ENCODE results near the gene PLEKHG3. TPM values are rescaled to one million over a fixed set of nuclear protein-coding genes. Genes with fewer than 3 reads are reported as not detected.

Gene PLEKHG3
- total RNA-seq, 1 donor from 2014 or later, result 5.4 TPM

DNA sequence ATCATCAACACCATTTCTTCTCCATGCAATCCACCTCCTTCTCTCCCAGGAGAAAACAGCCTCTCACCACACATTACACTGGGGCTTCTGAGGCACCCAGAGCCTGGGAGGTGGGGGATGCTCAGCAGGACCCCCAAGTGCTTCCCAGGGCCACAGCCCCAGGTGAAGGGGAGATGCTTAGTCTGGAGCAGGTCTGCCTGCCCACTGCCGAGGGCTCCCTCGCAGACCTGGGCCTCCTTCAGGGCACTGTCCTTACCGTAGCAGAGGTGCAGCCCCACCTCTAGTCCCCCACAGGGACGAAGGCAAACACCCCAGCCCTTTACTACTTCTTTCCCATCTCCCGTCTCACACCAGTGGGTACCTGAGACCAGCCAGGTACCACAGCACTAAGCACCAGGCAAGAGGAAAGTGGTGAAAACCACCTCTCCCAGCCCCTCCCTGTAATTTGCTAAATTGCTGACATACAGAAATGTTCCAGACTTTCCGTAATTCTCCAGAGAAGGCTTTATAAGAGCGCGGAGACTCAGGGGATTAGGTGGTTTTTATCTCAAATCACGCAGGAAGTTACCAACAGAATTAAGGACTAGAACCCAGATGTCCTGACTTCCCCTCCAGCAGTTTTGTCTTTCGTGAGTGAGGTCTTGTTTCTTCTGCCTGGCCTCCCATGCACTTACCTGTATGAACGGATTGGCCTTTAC, 59.0 kb downstream of the PLEKHG3 start:
- no peak for DNase-seq (ENCODE audit: low read depth in 2 of 2)

DNA sequence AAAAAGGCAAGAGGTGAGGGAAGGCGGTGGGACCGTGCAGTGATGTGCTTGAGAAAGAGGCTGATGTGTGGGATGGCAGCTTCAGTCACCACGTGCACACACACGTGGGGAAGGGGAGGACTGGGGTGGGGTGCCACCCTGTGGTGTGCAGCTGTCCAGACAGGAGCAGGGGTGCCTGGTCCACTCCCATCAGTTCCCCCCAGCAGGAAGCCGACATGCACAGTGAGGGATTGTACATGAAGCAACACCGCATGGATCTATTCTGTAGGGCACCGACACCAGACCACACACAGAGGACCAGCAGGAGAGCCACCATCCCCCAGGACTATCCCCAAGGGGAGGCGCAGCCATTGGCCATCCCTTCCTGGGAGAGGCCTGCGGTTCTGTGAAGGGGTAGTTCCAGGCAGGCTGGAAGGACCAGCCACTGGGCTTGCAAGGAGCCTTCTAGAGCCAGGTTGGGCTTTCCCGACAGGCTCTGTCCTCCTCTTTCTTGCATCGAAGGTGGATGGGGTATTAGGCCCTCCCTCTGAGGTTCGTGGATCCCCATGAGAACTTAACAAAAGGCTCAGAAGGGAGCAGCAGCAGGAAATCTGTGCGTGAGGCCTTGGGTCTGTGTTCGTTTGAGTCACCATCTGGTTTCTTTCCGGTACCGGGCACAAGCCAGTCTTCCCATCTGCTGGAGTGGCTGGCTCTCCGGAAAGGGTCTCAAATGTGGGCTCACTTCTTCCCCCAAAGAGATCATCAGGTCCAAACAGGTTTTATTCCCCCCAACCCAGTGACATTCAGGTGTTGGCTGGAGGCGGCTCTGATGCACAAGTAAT, 59.8 kb downstream of the PLEKHG3 start:
- DNase-seq (ENCODE audit: low read depth in 2 of 2), result peak in 1 of 2 donors; percentile 54

DNA sequence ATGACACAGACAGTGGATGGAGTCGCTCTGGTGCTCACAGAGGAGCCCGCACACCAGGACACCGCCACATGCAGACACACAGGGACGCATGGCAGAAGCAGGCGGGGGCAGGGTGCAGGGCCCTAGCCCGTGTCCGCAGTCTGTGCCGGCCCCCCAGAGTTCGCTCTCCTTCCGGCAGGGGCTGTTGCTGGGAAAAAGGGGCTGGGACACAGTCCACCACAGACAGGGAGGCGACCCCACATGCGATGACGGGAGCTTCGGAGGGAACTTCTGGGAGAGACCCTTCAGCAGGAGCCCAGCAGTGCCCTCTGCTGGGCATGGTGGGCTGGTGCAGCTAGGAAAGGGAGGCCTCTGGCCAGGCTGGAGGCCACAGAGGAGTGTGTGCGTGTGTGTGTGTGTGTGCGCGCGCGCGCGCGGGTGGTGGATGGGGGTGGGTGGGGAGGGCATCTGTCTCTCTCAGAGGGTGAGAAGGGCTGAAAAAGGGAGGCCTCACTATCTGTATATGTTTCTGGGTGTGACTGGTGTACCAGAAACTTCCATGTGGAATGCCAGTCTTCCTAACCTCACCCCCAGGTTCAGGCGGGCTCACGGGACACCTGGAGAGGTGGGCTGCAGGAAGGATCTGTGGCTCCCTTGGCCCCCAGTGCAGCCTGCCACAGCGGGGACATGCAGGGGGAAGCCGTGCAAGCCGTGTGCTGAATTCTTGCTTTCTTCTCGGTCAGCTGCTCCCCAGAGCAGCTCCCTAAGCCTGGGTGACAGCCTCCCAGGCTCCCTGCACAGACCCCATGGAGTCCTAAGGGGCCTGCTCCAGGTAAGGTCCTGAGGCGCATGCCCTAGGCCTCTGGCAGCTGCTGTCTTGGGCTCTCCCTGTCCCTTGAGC, 60.7 kb downstream of the PLEKHG3 start:
- peak in 1 of 2 donors; percentile 71 for DNase-seq (ENCODE audit: low read depth in 2 of 2)

DNA sequence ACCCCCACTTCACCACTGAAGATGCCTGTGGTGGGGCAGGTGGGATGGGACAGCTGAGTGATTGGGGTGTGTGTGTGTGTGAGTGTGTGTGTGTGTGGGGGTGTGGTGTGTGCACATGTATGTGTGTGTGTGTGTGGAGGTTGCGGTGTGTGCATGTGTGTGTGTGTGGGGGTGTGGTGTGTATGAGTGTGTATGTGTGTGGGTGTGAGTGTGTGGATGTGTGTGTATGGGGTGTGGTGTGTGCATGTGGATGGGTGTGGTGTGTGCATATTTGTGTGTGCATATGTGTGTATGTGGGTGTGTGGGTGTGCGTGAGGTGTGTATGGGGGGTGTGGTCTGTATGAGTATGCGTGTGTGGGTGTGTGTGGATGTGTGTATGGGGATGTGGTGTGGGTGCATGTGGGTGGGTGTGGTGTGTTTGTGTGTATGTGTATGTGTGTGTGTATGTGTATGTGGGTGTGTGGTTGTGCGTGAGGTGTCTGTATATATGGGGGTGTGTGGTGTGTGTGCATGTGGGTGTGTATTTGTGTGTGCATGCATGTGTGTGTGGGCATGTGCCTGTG, 61.6 kb downstream of the PLEKHG3 start:
- no peak for DNase-seq (ENCODE audit: low read depth in 2 of 2)

DNA sequence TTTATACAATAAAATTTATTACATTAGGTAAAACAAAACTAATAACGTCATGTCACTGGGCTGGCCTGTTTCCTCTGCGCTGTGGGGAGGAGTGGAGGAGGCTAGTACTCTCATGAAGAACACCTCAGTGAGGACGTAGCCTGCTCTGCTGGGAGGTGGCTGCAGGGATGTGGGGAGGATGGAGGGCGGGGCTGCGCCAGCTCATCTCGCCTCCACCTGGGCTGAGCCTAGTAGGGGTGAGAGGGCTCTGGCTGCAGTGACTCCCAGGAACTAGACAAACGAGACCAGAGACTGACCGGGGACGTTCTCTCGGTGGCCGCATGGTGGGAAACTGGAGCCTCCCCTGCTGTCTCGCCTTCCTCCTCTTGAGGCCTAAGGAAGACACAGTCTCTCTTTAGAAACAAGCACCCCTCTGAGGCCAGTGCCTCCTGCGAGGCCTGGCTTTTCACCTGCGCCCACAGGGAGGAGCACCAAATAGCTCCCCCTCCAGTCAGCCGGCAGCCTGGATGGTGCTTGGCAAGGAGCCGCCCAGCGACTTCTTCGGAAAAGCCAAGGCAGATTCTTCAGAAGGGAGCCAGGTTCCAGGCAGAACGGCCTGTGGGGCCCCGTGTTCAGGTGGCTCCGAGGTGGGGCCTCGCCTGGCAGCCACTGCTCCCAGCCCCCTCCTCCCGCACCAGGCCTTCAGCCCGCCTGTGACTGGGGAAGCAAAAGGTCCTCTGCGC, 62.4 kb downstream of the PLEKHG3 start:
- no peak for DNase-seq (ENCODE audit: low read depth in 2 of 2)

DNA sequence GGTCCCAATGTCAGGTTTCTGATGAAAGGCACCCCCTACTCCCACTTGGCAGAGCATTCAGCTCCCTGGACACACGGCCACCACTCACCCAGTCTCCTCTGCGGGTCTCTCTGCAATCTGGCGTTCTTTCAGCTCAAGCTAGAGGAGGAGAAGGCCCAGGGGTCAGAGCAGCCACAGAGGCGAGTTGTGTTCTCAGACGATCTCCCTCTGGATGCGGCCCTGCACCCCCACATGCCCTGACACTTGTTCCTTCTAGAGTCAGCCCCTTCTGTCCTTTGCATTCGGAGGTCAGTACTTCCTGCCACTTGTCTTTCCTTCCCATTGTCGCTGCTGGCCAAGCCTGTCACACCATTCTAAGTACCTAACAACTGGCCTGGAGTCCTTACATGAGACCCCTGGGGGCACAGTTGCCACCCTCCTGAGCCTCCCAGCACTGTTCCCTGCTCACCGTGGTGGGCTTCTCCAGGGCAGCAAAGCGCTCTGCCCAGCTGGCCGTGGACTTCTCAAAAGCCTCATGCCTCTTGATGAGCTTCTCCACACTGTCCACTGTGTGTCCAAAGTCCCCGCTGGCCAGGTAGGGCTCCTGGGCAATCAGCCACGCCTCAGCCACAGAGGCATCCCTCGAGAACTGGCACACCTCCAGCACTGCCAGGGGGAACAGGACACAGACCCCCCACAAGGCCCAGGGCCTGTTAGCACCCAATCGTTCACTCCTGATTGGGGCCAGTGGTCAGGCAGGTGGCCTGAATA, 63.2 kb downstream of the PLEKHG3 start:
- no peak for DNase-seq (ENCODE audit: low read depth in 2 of 2)

DNA sequence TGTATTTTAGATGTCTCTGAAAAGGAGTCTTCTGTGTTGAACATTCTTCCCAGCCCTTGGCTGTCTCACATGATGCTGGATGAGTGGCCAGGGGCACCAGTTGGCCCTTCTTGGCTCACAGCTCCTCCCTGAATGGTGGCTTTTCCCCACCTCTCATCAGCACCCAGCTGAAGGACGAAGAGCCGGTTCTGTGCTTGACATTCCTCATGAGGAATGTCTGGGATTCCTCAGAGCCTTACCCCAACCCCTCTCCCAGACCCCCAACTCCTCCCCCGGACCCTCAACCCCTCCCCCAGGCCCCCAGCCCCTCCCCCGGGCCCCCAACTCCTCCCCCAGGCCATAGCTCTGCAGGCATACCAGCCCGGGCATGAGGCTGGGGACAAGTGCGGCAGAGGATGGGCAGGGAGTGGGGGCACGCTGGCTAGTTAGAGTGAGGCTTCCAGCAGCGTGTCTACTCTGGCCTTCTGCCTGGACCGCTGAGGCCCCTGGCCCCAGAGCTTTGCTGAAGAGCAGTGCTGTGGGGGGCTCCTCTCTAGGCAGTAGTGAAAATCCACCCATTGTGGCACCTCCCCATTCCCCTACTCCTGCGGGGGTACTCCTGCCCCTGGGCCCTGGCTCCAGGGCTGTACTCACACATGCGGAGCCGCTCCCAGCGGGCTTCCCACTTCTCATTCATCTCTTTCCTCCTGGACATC, 64.3 kb downstream of the PLEKHG3 start:
- no peak for DNase-seq (ENCODE audit: low read depth in 2 of 2)

DNA sequence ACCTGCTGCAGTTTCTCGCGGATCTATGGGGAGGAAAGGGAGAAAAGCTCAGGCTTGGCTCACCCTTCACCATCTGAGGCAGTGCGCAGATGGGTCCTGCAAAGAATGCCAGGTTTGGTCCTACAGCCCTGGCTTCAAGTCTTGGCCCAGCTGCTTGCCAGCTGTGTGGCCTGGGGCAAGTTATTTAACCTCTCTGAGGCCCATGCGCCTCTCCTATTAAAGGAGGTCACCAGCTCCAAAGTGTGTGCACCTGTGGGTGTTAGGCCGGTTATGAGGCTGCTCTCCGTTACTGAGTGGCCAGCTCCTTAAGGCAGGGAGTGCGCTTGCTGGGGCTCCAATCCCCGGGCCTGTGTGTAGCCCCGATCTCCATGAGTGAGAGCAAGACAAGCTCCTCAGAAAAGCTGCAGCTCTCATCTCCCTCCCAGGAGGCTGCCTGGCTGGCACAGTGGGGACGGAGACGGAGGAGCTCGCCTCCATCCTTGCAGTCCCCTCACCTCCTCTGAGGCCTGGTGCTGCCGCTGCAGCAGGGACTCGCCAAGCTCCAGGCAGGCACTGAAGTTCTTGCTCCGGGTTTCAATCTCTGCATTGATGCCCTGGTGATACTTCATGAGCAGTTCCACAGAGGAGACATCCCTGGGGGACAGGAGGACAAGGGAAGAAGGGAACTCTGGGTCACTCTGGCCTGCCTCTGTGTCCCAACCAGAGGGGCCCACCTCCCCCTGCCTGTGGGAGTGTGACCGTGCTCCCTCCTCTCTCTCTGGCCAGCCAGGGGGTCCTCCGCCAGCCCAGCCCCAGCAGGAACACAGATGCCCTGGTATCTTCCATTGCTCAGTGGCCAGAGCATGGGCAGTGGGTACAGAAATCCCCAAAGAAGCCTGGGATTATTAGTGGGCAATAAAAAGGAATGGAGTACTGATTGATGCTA, 65.1 kb downstream of the PLEKHG3 start:
- no peak for DNase-seq (ENCODE audit: low read depth in 2 of 2)

DNA sequence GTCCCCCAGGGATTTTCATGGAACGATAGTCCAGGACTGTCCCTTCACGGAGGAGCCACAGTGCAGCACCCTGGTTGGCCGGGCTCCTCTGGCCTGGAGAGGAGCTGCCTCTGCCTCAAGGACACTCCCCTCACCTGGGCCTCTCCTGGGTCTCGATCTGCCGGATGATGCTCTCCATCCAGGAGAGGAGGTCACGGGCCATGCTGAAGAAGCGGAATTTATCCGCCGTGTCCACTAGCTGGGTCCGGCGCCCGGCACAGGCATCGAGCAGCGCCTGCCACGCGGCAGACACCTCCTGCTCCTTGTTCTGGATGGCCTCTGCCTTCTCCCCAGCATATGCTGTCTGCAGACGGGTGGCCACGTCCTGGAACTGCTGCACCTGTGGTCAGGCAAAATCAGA, 66.5 kb downstream of the PLEKHG3 start:
- DNase-seq (ENCODE audit: low read depth in 2 of 2), result no peak

DNA sequence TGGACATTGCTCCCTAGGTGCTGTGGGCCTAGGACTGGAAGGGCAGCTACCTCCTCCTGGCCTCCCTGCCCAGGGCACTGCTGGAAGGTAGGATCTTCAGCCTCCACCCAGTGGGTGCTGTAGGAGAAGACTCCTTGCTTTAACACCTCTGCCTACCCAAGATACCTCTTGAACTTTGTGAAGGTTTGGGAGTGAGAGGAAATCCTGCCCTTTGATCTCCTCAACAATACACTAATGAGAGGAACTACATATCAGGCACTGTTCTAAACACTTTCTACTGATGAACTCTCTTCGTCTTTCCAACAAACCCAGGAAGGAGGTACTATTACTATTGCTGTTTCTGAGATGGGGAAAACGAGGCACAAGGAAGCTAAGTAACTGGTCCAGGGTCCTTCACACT, 66.9 kb downstream of the PLEKHG3 start:
- DNase-seq (ENCODE audit: low read depth in 2 of 2), result no peak

DNA sequence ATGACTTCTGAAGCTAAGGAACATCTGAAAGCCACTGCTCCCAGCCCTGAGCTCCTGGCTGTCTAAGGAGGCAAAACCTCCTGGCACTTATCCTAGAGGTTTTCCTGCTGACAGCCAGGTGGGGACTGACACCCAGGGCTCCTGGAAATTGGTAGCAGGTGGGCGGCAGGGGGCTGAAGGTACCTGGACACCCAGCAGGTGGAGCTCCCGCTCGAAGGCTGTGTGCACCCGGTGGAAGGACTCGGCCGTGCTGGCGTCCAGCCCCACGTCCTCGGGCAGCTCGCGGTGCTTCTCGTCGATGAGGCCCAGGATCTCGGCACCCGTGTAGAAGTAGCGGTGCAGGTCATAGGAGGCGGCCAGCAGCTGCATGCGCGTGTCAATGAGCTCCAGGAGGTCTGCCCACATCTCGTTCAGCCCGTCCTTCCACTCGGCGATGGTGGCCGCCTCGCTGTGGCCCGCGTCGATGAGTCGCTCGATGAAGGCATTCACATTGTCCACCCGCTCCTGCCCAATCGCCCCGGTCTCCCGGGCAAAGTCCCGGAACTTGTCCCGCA, 68.2 kb downstream of the PLEKHG3 start:
- DNase-seq (ENCODE audit: low read depth in 2 of 2), result no peak

DNA sequence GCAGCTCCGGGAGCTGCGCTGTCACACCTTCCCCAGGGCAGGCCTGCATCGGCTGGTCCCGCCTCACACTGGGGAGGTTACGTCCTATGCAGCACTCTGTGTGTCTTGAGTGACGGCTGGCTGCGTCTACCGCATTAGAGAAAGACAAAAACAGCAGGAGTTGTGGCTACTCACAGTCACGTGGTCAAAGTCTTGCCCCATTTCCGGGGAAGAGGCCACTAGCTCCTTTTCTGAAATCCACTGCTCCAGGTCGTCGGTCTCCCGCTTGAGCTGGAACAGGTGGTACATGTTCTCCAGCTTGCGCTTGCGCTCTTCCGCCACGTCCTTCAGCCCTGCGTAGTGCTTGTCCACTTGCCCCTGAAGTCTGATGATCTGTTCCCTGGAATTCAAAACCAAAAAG, 68.8 kb downstream of the PLEKHG3 start:
- no peak for DNase-seq (ENCODE audit: low read depth in 2 of 2)

DNA sequence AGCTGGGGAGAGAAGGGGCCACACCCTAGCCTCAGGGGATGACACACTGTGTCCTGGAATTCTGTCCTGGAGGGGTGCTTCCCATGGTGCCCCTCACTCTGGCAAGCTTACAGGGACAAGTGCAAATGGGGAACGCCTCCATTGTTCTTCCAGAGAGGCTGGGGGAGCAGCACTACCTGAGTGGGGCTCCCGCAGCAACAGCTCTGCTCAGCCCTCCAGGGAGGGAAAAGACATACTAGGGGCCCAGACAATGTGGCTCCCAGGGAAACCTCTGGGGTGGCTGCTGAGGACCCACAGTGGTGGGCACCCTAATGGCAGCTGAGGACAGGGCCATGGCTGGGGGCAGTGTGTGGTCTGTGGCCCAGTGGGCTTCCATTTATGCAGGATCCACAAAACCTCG, 69.4 kb downstream of the PLEKHG3 start:
- no peak for DNase-seq (ENCODE audit: low read depth in 2 of 2)

DNA sequence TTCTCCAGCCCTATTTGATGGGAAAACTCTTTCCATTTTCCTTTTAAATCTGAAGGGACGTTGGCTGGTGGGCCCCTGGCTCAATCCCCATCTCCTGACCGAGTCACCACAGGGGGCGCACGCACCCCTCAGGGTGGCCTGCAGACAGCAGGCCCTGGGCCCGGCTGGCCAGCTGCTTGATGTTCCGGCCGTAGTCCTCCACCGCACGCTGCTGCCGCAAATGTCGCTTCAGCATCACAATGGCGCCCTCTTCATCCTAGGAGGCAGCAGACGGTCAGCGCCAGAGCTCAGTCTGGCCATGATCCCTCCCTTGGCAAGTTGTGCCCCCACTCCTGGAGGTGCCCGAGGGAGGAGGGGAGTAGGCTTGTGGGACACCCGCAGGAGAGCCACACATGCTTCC, 70.0 kb downstream of the PLEKHG3 start:
- no peak for DNase-seq (ENCODE audit: low read depth in 2 of 2)

DNA sequence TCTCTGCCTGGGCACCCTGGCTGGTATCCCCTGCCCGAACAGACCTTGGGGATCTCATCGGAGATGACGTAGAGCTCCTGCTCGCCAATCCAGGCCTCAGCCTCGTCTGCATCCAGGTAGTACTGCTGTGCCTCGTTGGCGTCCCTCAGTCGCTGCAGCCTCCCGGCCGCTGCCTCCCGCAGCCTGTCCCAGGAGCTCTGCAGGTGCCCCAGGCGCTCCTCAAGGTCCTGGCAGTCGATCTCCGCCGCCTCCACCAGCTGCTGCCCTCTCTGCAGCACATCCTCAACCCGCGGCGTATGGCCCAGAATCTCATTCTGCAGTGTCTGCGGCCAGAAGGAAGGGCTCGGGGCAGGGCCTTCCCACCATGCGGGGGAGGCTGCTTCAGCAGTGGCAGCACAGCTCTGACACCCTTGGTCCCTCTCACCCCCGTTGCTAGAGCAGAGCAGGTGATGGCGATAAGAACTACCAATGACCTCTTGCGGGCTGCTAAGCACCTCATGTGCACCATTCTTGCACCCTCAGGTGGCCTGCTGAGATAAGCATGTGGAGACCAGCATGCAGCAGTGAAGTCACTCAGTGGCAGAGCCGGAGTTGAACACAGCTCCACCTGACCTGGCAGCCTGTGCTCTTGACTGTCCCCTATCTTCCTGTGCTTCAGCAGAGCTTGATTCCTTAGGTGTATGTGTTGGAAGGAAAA, 71.0 kb downstream of the PLEKHG3 start:
- no peak for DNase-seq (ENCODE audit: low read depth in 2 of 2)

DNA sequence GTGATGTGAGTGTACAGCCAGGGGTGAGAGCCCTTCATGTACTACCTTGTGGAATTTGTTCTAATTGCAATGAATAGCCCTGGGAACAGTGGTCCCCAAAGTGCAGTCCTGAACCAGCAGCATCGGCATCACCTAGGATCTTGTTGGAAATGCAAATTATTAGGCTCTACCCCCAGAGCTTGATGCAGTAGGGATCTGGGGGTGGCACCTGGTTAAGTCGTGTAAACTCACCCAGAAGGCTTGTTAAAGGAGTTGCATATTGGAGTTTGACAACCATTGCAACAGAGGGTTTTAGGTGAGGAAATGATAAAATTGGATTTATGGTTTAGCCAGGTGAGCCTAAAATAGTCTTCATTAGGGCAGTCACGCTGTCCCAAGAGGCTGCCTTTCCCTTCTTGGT, 73.2 kb downstream of the PLEKHG3 start:
- no peak for DNase-seq (ENCODE audit: low read depth in 2 of 2)

DNA sequence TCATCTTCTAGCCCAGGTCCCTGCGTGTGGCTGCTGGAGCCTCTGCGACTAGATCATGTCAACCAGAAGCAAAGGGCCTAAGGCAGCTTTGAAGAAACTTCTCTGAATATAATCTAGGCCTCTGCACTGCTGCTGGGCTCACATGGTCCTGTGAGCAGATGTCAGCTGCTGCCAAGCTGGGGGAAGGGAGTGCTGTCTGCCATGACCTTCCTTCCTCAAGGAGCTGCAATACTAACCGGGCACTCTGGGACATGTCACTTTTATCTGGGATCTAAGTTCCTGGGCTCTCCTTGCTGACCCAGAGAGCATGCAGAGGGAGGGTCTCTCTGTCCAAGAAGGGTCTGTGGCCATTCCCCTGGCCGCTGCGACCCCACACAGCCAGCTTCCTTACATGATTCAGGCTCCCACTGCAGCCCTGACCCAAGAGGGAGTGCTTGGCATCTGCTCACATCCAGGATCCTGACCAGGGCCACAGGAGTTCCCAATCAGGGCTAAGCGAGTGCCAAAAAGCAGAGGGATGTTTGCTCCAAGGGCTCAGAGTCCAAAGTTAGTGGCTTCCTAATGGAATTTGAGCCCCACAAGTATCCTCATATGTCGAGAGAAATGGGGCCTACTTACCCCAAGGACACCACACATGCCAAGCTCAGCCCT, 74.0 kb downstream of the PLEKHG3 start:
- no peak for DNase-seq (ENCODE audit: low read depth in 2 of 2)

Data from dermis microvascular lymphatic vessel endothelial cell (primary cell).